A549 treated with AZD2906 at 1 μM for 4 hours (cell line): ENCODE data around the gene B3GNT2. TPM values are rescaled to one million over a fixed set of nuclear protein-coding genes. Genes with fewer than 3 reads are reported as not detected.

Source experiments
- total RNA-seq: library from RNA; stranded (reverse); fragments of 200-300 nt; extraction: Qiagen RNA extraction; gene quantifications from 5 replicates; pipeline ENCODE4 v1.2.3, GENCODE V29; 2022

Gene B3GNT2
- total RNA-seq: 31.0 to 48.7 TPM (median 38.9 TPM) in 5 replicates

GRCh38 chr2:62195421-62196277, at the start of gene B3GNT2:
B3GNT2 (plus strand) TSS chr2:62196115; CDS start chr2:62222221, 26,106 bp downstream.

